ENCODE data around the gene OGFOD2.

GRCh38 chr12:123021688-123022604, 46.9 kb downstream of the OGFOD2 start:
- TF ChIP-seq CTCF (IDR thresholded peaks at IDR 0.05), result no peak
- TF ChIP-seq EP300 (IDR thresholded peaks at IDR 0.05; ENCODE audit: low read depth), result no peak
- TF ChIP-seq POLR2AphosphoS5 (IDR thresholded peaks at IDR 0.05), result no peak
- no peak for TF ChIP-seq POLR2A (IDR thresholded peaks at IDR 0.05)
